ENCODE measurements around the gene UTS2B. TPM values are rescaled to one million over a fixed set of nuclear protein-coding genes. Genes with fewer than 3 reads are reported as not detected.

UTS2B gene
- total and polyA plus RNA-seq, 9 of the 15 experiments (the other 6 are each of a cell fraction or from before 2014, with no cell fraction given) = 0.06 TPM; not detected in 8

- DNase-seq (ENCODE audit: extremely low read depth in 1 of 4, low spot score in 3 of 4) (no peak), FAIRE-seq (no peak), ATAC-seq (no peak)
- Histone ChIP-seq H3K4me2 (ENCODE audit: insufficient read depth, low read length) (no peak overlapping the region), H3K36me3 (ENCODE audit: control insufficient read depth, insufficient read depth, low read length) (no peaks in the 10 kb centered on the region), H2AFZ (ENCODE audit: low read depth, low read length) (no peak overlapping the region), H3K27me3 (ENCODE audit: control insufficient read depth in 2 of 2, insufficient read depth in 2 of 2, low read length in 2 of 2) (no peaks in the 10 kb centered on the region), H3K27ac (ENCODE audit: extremely low read depth, low read depth, low read length) (no peak overlapping the region), H3K9me1 (ENCODE audit: control insufficient read depth, insufficient read depth, low read length) (no peaks in the 10 kb centered on the region), H3K79me2 (ENCODE audit: control insufficient read depth, insufficient read depth, low read length) (peaks cover 5% of the 10 kb centered on the region), H3K9ac (ENCODE audit: insufficient read depth in 1 of 2, low read depth in 2 of 2, low read length in 2 of 2) (no peak overlapping the region), H3K9me3 (replicated peaks; ENCODE audit: control insufficient read depth, insufficient read depth, low read depth, low read length) (no peaks in the 10 kb centered on the region), H3K4me1 (replicated peaks in 1 of 2; ENCODE audit: control insufficient read depth in 2 of 2, insufficient read depth in 2 of 2, low read length in 2 of 2) (peaks cover 10% of the 10 kb centered on the region in 2 experiments; a peak in 3 of 5 replicates), H4K20me1 (replicated peaks; ENCODE audit: control insufficient read depth, insufficient read depth, low read length) (no peaks in the 10 kb centered on the region), H3K4me3 (no peak overlapping the region)
- CTCF ChIA-PET (ENCODE audit: low intra/inter-chr PET ratio) = no interaction called here
- intact Hi-C loops (cut with micrococcal nuclease) (no loop called here), in situ Hi-C loops (cut with MboI) (no loop called here)
- no TSS peak for BruUV-seq (replicated peaks)
- POLR2A ChIA-PET = no interaction called here
- WGBS (ENCODE audit: insufficient coverage, low coverage, missing lambda C conversion rate) = 3% methylated on average over 2 of the region's 2 CpGs
- no peak for TF ChIP-seq ZBTB34 (CRISPR knock-in tag; IDR thresholded peaks at IDR 0.05)
- no peak for TF ChIP-seq POLR2A (conservative IDR thresholded peaks at IDR 0.05)
- no peak for TF ChIP-seq ILF3 (IDR thresholded peaks at IDR 0.05; ENCODE audit: borderline replicate concordance)
- TF ChIP-seq HNRNPK (IDR thresholded peaks at IDR 0.05; ENCODE audit: low read depth, low read length, poor library complexity, severe bottlenecking) = no peak
- TF ChIP-seq ETV6 (IDR thresholded peaks at IDR 0.05; ENCODE audit: borderline replicate concordance in 1 of 2, low read depth in 2 of 2, low read length in 1 of 2) = no peak
- TF ChIP-seq ETV6 (CRISPR knock-in tag; IDR thresholded peaks at IDR 0.05; ENCODE audit: borderline replicate concordance) = no peak
- TF ChIP-seq, protein P1, sequence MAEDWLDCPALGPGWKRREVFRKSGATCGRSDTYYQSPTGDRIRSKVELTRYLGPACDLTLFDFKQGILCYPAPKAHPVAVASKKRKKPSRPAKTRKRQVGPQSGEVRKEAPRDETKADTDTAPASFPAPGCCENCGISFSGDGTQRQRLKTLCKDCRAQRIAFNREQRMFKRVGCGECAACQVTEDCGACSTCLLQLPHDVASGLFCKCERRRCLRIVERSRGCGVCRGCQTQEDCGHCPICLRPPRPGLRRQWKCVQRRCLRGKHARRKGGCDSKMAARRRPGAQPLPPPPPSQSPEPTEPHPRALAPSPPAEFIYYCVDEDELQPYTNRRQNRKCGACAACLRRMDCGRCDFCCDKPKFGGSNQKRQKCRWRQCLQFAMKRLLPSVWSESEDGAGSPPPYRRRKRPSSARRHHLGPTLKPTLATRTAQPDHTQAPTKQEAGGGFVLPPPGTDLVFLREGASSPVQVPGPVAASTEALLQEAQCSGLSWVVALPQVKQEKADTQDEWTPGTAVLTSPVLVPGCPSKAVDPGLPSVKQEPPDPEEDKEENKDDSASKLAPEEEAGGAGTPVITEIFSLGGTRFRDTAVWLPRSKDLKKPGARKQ (CRISPR knock-in tag; IDR thresholded peaks at IDR 0.05) = no peak
- TF ChIP-seq ZBTB8A (IDR thresholded peaks at IDR 0.05; ENCODE audit: partially characterized antibody) = no peak
- TF ChIP-seq, protein P2, sequence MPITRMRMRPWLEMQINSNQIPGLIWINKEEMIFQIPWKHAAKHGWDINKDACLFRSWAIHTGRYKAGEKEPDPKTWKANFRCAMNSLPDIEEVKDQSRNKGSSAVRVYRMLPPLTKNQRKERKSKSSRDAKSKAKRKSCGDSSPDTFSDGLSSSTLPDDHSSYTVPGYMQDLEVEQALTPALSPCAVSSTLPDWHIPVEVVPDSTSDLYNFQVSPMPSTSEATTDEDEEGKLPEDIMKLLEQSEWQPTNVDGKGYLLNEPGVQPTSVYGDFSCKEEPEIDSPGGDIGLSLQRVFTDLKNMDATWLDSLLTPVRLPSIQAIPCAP (CRISPR knock-in tag; IDR thresholded peaks at IDR 0.05; ENCODE audit: borderline replicate concordance) = no peak
- no peak for TF ChIP-seq THRB (CRISPR knock-in tag; conservative IDR thresholded peaks at IDR 0.05)
- no peak for TF ChIP-seq EWSR1 (IDR thresholded peaks at IDR 0.05; ENCODE audit: borderline replicate concordance, low read depth, partially characterized antibody)
- no peak for TF ChIP-seq ZNF175 (CRISPR knock-in tag; IDR thresholded peaks at IDR 0.05; ENCODE audit: low read depth)
- TF ChIP-seq TRIM24 (IDR thresholded peaks at IDR 0.05) = no peak
- TF ChIP-seq MTA3 (IDR thresholded peaks at IDR 0.05; ENCODE audit: borderline replicate concordance) = no peak
- no peak for TF ChIP-seq ARID3B (CRISPR knock-in tag; IDR thresholded peaks at IDR 0.05; ENCODE audit: borderline replicate concordance)
Measured at GRCh38 chr3:191324936-191325335, 5.4 kb downstream of the UTS2B start.

Measured in K562 (cell line).